GM19351 (cell line): ENCODE results near the gene ZDHHC12.
"Not testable (repeated sequence)": the region's sequence is repeated elsewhere in the genome, so short reads cannot be mapped to it uniquely, and the experiment has no call there.

Experiments
- ATAC-seq: cut with Tn5 transposase; IDR thresholded peaks from one replicate; pipeline ENCODE4 v1.9.1; 2021; ENCODE audit warnings: mild to moderate bottlenecking, moderate library complexity; ENCODE audit not compliant: unreplicated experiment

The ZDHHC12 gene

GRCh38 chr9:128712451-128713410 lies 11.2 kb downstream of the ZDHHC12 start:
- no peak for ATAC-seq

DNA sequence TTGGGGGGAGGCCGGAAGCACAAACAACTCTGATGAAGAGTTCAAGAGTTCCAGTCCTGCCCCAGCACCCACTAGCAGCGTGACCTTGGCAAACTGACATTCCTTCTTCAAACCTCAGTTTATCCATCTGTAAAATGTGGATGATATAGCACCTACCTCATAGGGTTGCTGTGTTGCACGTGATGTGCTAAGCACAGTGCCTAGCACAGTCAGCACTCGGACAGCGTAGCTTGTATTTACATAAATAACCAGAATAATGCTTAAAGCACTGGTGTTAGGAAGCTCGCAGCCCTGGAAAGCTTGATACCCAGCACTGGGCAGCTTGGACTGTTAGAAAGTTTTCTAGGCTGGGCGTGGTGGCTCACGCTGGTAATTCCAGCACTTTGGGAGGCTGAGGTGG lies 16.5 kb downstream of the ZDHHC12 start:
- ATAC-seq = no peak

GRCh38 chr9:128706671-128707381 lies 17.1 kb downstream of the ZDHHC12 start:
- ATAC-seq = no peak

DNA sequence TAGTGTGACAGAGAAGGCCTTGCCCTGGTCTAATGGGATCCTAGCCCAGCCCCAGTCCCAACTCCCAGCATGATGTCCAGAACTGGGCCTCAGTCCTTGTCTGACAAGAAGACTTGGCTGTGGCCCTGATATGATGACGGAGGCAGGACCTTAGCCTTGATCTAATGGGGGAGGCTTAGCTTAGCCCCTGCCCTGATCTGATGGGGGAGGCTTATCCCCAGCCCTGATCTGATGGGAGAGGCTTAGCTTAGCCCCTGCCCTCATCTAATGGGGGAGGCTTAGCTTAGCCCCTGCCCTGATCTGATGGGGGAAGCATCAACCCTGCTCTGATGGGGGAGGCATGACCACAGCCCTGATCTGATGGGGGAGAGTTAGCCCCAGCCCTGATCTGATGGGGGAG lies 17.9 kb downstream of the ZDHHC12 start:
- ATAC-seq = no peak

- no peak for ATAC-seq
Measured at GRCh38 chr9:128705051-128705965, 18.6 kb downstream of the ZDHHC12 start.

DNA sequence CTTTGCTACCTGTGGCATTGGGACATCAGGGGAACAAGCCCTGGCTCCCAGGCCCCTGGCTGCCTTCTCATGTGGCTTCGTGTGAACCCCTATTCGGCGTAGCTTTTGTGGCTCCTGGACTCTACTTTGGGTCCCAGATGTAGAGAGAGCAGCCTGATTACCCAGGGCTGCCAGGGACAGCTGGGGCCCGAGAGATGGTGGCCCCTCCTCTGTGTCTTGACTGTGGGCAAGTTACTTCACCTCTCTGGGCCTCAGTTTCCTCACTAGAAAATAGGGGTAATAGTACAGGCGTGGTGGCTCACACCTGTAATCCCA lies 19.6 kb downstream of the ZDHHC12 start:
- no peak for ATAC-seq

GRCh38 chr9:128703616-128704355 lies 20.1 kb downstream of the ZDHHC12 start:
- no peak for ATAC-seq

DNA sequence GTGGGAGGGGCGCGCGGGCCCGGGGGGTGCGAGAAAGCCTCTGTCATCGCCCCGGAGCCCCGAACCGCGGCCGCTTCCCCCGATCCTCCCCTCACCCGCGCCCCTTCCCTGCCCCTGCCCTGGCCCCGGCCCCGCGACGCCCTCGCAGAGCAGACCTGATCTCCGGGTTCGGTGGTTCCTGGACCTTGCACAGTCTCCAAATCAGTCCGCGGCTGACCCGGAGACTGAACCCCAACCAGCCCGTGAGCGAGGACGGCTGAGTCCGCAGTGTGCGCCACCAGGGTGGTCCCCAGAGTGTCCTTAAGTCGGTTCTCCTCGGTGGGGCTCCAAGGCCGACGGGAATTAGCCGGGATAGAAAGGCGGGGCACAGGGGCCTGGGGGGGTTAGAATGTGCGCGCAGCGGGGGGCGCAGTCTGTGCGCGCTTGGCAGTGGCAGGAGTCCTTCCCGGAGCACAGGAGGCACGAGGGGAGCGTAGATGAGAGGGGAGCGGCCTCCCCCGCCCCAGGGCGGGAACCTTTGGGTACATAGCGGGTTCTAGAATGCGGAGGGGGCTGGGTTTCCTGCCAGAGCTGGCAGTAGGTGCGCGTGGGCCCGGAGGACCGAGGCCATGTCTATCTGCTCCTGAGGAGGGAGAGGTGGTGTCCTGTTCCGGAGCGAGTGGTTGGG lies 20.8 kb downstream of the ZDHHC12 start:
- peak; percentile 32 for ATAC-seq

- ATAC-seq = peak; percentile 78
Measured at GRCh38 chr9:128702445-128702948, 21.4 kb downstream of the ZDHHC12 start, which contains the start of gene PKN3. Gene PKN3, plus strand, starts transcription at chr9:128702503. Its CDS starts 413 bp downstream, at chr9:128702916.

GRCh38 chr9:128701227-128701854 lies 22.6 kb downstream of the ZDHHC12 start:
- no peak for ATAC-seq

DNA sequence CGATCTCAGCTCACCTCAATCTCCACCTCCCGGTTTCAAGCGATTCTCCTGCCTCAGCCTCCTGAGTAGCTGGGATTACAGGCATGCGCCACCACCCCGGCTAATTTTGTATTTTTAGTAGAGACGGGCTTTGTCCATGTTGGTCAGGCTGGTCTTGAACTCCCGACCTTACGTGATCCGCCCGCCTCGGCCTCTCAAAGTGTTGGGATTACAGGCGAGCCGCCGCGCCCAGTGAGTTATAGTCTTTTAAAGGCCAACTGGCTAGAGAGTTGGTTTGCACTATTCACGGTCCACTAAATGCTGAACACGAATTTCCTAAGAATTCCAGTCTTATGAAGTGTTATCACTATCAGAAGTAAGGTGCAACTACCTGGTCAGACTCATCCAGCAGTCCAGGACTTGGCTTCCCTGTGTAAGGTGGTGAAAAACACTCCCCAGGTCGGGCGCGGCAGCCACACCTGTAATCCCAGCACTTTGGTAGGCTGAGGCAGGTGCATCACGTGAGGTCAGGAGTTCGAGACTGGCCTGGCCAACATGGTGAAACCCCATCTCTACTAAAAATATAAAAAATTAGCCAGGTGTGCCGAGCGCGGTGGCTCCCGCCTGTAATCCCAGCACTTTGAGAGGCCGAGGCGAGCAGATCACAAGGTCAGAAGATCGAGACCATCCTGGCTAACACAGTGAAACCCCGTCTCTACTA lies 24.7 kb downstream of the ZDHHC12 start:
- ATAC-seq = not testable (repeated sequence)

DNA sequence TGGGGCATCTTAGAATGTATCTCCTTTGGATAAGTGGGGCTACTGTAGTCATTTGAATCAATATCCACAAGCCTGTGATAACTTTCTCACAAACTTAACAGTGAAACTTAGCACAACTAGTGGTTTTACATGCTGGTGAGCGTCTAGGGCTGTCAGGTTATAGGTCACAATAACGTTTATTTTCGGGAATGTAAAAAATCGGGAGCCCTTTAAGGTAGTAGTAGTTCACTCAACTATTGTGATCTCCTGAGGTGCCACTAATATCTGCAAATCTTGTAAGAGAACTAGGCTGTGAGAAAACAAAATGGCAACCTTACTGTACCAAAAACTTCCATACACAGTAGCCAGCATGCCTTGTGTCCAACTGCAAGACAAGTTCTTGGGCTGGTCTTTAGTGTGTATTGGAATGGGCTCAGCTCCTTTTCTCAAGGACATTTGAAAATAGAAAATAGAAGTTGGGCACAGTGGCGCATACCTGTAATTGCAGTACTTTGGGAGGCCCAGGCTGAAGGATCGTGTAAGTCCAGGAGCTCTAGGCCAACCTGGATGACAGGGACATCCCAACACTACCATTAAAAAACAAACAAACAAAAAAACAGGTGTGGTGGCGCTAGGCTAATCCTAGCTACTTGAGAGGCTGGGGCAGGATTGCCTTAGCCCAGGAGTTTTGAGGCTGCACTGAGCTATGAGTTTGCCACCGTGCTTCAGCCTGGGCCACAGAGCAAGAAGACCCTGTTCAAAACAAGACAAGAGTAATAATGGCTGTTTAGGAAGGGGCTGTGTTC lies 26.8 kb downstream of the ZDHHC12 start:
- ATAC-seq = no peak

GRCh38 chr9:128694344-128694743 lies 29.6 kb downstream of the ZDHHC12 start:
- ATAC-seq = no peak

DNA sequence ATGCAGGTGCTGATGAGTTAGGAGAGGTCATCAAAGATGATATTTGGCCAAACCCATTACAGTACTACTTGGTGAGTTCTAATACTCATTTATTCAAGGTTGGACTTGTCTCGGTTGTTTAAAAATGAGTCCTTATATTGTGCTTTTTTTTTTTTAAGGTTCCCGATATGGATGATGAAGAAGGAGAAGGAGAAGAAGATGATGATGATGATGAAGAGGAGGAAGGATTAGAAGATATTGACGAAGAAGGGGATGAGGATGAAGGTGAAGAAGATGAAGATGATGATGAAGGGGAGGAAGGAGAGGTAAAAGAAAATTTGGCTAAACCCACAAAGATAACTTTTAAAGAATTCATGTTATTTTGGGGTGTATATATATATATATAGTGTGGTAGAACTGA lies 30.2 kb downstream of the ZDHHC12 start:
- ATAC-seq = not testable (repeated sequence)

DNA sequence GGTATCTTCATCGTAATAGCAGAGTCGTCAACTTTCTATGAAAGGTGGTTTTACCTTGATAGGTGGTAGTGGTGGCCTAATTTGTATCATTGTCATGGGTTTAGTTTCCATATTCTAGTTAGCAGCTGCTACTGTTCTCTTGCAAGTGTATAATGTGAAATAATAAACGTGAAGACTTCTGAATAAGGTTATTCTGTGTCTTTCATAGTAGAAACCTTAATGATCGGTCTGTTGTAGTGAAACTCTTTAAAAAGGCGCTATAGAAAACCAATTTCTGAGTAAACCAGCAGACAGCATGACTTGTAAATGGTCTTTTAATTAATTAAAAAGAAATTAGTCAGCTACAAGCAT lies 33.3 kb downstream of the ZDHHC12 start:
- no peak for ATAC-seq

- peak; percentile 8 for ATAC-seq
Measured at GRCh38 chr9:128689820-128690683, 33.9 kb downstream of the ZDHHC12 start.

- ATAC-seq = peak; percentile 14
Measured at GRCh38 chr9:128689293-128689774, 34.6 kb downstream of the ZDHHC12 start.
